ENCODE data around the gene TMPRSS3.
"Not testable (repeated sequence)": the region's sequence is repeated elsewhere in the genome, so short reads cannot be mapped to it uniquely, and the experiment has no call there.

TMPRSS3 gene

DNA sequence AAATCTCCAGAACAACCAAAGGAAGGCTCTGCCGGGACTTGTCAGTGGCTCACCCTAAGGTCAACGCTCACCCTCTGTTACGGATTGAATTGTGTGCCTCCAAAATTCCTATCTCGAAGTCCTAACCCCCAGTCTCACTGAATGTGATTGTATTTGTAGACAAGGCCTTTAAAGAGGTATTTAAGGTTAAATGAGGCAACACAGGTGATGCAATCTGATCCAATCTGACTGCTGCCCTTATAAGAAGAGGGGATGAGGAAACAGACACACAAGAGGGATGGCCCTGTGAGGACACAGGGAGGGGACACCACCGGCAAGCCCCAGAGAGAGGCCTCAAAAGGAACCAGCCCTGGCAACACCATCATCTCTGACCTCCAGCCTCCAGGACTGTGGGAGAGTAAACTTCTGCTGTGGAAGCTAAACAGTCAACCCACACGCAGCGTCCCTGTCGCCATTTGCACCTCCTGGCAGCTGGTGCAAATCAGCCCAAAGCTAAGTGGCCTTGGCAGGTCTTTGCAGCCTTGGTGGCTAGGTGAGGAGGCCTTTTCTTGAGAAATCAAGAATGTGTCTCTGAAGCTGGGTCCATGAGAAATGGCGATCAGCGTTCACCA is 32.1 kb upstream of the TMPRSS3 start:
- DNase-seq, result no peak

GRCh38 chr21:42426876-42427480 is 31.1 kb upstream of the TMPRSS3 start:
- no peak for DNase-seq

GRCh38 chr21:42426424-42426823 is 30.6 kb upstream of the TMPRSS3 start:
- DNase-seq, result no peak

GRCh38 chr21:42425591-42425990 is 29.7 kb upstream of the TMPRSS3 start:
- no peak for DNase-seq

DNA sequence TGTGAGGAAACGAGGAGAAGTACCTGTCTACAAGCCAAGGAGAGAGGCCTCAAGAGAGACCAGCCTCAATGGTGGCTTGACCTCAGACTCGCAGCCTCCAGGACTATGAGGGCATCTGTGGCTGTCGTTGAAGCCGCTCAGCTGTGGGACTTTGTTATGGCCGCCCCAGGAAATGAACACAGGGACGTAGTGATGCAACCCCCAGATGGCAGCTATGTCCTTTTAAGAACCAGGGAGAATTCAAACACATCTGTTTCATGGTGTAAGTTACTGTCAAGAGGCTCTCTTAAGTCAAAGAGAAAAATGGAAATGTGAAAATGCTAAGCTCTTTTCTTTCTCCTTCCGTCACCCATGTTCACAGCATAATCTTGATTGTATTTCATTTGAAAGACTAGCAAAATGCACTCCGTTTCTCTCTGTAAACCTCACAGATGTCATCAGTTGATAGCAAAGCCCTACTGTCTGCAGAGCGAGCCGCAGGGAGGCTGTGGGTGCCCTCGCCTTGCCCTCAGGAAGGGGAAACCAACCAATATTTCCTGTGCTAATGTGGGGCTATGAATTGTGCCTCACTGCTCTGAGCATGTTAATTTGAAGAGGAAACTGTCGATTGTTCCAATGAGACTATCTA is 29.2 kb upstream of the TMPRSS3 start:
- no peak for DNase-seq

DNA sequence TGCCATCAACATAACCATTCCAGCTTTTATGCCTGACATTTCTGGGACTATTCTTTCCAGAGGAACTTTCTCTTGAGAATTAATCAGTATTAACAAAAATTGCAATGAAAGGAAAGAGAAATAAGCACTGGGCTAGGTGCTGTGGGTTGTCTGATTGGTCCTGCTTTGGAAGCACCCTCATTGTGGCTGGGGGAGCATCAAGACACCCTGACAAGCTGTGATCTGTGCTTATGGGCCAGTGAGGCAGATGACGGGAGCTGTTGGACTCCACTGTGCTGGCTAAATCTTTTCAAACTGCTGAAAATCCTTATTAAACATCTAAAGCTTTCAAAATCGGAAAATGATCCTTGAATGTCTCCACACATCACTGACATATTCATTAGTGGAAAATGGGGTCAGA is 27.8 kb upstream of the TMPRSS3 start:
- no peak for DNase-seq

GRCh38 chr21:42423197-42423675 is 27.4 kb upstream of the TMPRSS3 start:
- no peak for DNase-seq

- no peak for DNase-seq
Observed at GRCh38 chr21:42421018-42421793, 25.4 kb upstream of the TMPRSS3 start.

DNA sequence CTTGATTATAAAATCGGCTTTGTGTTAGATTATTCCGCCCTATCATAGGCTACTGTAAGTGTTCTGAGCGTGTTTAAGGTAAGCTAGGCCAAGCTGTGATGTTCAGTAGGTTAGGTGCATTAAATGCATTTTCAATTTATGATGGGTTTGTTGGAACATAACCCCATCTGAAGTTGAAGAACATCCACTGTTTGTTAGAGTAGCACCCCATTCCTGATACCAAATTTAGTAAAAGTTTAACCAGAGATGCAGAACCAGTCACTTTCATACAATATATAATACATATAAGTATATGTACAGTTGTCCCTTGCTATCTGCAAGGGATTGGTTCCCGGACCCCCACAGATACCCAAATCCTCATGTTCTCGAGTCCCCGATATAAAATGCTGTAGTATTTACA is 24.0 kb upstream of the TMPRSS3 start:
- DNase-seq, result no peak

DNA sequence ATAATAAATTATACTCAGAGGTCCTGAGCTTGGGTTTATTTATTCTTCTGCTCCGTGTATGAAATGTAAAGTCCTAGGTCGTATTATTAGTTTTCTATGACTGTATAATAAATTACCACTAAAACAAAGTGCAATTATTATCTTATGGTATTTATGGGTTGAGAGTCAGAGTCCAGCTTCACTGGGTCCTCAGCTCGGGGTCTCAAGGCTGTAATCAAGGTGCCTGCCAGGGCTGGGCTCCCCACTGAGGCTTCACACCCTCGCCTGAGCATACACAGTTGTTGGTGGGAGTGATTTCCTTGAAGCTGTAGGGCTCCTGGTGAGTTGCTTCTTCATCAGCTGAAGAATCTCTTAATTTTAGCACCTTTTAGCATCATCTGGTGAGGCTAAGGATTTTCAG is 23.0 kb upstream of the TMPRSS3 start:
- DNase-seq, result no peak

- DNase-seq, result no peak
Observed at GRCh38 chr21:42417533-42417932, 21.7 kb upstream of the TMPRSS3 start.

- DNase-seq, result no peak
Observed at GRCh38 chr21:42414928-42415769, 19.3 kb upstream of the TMPRSS3 start.

- DNase-seq, result no peak
Observed at GRCh38 chr21:42414553-42414927, 18.7 kb upstream of the TMPRSS3 start.

GRCh38 chr21:42414066-42414465 is 18.2 kb upstream of the TMPRSS3 start:
- no peak for DNase-seq

DNA sequence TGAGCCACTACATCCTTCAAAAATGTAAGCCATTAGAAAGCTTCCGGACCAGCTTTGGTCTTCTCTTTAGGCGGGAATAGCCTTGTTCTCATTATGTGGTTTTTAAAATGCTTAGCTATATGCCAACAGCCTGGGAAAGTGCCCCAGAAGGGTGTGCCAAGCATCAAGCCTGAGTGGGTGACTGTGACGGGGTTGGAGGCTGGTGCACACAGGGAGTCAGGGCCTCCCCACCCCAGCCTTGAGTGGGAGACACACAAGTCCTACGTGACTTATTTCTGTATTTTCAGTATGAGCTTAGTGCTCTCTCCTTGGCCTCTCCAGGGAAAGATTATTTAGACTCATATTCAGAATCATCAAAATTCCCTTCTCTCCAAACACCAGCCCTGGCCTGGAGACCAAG is 17.6 kb upstream of the TMPRSS3 start:
- no peak for DNase-seq

- DNase-seq, result no peak
Observed at GRCh38 chr21:42413093-42413492, 17.2 kb upstream of the TMPRSS3 start.

DNA sequence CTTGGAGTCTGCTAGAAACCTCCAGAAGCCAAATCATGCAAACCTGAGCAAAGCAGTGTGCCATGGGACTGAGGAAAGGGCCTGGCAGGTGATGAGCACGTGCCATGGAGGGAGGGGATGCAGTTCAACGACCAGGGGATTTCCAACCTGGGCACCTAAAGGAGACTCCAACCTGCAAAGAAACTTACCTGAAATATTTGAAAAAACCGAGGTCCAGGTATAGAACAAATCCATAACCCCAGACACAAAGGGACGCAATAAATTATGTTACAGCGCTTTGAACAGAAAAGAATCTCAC is 16.7 kb upstream of the TMPRSS3 start:
- DNase-seq, result no peak

DNA sequence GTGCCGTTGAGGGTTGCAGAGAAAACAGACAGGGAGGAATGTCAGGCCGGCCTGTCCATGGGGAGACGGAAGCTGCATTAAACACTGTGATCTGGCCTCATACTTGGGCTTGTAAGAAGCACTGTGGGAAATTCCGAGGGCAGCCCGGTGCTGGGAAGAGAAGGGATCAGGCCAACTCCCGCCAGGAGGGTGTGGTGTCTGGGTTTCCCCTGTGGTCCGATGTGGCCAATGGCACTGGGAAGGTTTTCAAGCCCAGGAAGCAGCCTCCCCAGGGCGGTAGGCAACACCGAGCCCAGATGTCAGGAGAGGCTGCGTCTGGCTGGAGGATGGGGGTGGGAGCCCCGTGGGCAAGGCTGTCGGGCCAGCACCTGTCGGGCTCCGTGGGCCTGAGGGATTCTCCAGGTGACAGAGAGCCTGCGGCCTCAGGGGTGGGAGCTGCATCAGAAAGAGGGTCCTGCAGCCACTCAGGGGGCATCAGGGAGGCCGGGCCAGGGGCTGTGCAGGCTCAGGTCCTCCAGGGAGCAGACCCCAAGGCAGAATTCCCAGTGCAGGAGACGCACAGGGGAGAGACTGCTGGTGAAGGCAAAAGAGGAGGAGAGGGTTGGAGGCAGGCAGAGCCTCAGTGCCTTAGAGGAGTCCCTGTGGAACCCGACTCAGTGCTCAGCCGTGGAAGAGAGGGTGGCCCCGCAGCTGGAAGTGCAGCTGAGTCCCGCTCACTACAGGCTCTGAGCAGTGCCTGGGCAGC is 16.2 kb upstream of the TMPRSS3 start:
- no peak for DNase-seq

GRCh38 chr21:42411197-42411869 is 15.5 kb upstream of the TMPRSS3 start:
- no peak for DNase-seq

DNA sequence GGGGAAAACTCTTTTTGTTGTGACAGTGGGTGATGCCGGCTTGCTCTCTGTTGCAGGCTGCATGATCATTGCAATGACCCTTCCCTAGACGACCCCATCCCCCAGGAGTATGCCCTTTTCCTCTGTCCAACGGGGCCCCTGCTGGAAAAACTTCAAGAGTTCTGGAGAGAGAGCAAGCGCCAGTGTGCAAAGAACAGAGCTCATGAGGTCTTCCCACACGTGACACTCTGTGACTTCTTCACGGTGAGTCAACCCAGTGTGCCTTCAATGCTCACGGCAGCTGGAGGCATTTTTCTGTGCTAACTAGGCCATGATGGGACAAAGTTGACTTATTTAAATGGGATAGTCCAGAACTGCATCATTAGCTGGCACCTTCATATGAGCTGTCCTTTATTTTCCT is 13.5 kb upstream of the TMPRSS3 start:
- DNase-seq, result no peak

DNA sequence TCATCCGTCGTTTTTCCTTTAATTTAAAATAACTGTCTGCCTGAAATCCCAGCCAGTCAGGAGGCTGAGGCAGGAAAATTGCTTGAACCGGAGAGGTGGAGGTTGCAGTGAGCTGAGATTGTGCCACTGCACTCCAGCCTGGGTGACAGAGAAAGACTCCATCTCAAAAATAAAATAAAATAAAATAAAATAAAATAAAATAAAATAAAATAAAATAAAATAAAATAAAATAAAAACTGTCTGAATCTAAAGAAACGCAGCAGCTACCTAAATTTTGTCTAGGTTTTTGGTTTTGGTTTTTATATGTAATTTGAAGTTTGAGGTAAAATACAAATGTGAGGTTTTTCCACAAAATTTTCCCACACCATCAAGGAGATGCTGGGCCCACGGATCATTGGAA is 12.9 kb upstream of the TMPRSS3 start:
- not testable (repeated sequence) for DNase-seq

DNA sequence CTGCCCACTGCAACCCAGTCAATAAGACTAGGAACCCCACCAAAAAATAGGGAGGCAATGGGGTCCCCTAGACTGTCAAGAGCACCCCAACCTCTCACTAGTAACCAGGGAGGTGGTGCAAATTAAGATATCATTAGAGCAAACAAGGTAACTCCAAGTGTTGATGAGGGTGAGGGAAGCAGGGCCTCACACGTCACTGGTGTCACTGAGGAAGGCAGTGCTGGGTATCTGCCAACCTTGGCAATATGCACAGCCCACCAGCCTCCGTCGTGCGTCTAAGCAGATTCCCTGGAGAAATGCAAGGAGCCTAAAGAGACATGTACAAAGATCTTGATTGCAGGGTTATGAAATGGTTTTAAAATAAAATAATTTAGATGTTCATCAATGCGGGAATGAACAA is 11.6 kb upstream of the TMPRSS3 start:
- no peak for DNase-seq

All from midbrain (tissue), 1 donor.